Mucosa of descending colon (tissue), 3 donors: ENCODE results near the gene SLC35E4. TPM values are rescaled to one million over a fixed set of nuclear protein-coding genes. Genes with fewer than 3 reads are reported as not detected.
A peak's percentile ranks its signal among the peaks of the same experiment; 100 is the strongest.

Source experiments
- ATAC-seq: fragments of 200-7000 bp; cut with Tn5 transposase; one replicate; pipeline ENCODE4 v1.9.1; 2020; ENCODE audit warnings: mild to moderate bottlenecking, moderate library complexity
- DNase-seq, 3 donors: peaks; one replicate each; pipeline ENCODE4 v3.0.0-alpha.2; 2020
- H3K36me3 ChIP-seq: fragments of 200-600 bp; one replicate; pipeline ENCODE4 v1.8.0; 2021; ENCODE audit warnings: low read depth, mild to moderate bottlenecking
- H3K4me1 ChIP-seq: fragments of 200-600 bp; one replicate; pipeline ENCODE4 v1.8.0; 2021; ENCODE audit warnings: low read depth, mild to moderate bottlenecking
- H3K4me3 ChIP-seq: fragments of 200-600 bp; one replicate; pipeline ENCODE4 v1.8.0; 2021; ENCODE audit warnings: mild to moderate bottlenecking
- H3K9me3 ChIP-seq: fragments of 200-600 bp; one replicate; pipeline ENCODE4 v1.8.0; 2021; ENCODE audit warnings: mild to moderate bottlenecking
- CTCF ChIP-seq: fragments of 200-600 bp; IDR thresholded peaks from one replicate; pipeline ENCODE4 v1.8.0; 2022; ENCODE audit warnings: antibody characterized with exemption, mild to moderate bottlenecking
- intact Hi-C, 2 donors: fragments of 100-400 bp; cut with DNase I in 1 of 2; cut with micrococcal nuclease in 1 of 2; formaldehyde crosslinking; loops; one replicate each; pipeline versions ENCODE4 v1.11.0 to v1.11.1; 2022; cut with DNase I, micrococcal nuclease
- total RNA-seq, 3 donors: library from RNA; stranded (reverse); fragmentation: NEBNext Ultra II Directional in 2 of 3; extraction: Animal tissue kit (Norgen Biotek cat#: 25700) in 2 of 3; gene quantifications; one replicate each; pipeline versions ENCODE4 v1.2.1 to v1.2.4, GENCODE V29; 2021 to 2023
- donor health status: DM: no; HTN: no; CAD: no; lungs with moderate emphysema.
- donor health status: DM: no; HTN: no; CAD: no.
- donor health status: DM: no; HTN: yes; CAD: no.

The SLC35E4 gene
- total RNA-seq, 3 donors from 2014 or later: 5.0 to 8.5 (median 7.6) TPM

GRCh38 chr22:30667107-30667493 is 31.5 kb downstream of the SLC35E4 start:
- ATAC-seq (peak; percentile 74), DNase-seq (peak in 1 of 3 donors; percentile 81)
- intact Hi-C loops: no loop called here
- Histone ChIP-seq H3K36me3 (no peaks in the 10 kb centered on the region), H3K4me1 (peaks cover 16% of the 10 kb centered on the region), H3K9me3 (no peaks in the 10 kb centered on the region), H3K4me3 (peak overlapping the region; percentile 20)
- TF ChIP-seq CTCF: no peak

- no peaks in the 10 kb centered on the region for H3K9me3 ChIP-seq
- peaks cover 16% of the 10 kb centered on the region for H3K4me1 ChIP-seq
- peak; percentile 48 for TF ChIP-seq CTCF
- no peaks in the 10 kb centered on the region for H3K36me3 ChIP-seq
- peak; percentile 96 to 99 (median 97) for DNase-seq
- peak; percentile 91 for ATAC-seq
- intact Hi-C loops: no loop called here
- H3K4me3 ChIP-seq: peak within 1 kb of the TSS; percentile 20
Observed at GRCh38 chr22:30667494-30668385, 32.2 kb downstream of the SLC35E4 start, which contains the start of gene DUSP18. TSS of gene DUSP18 (minus strand) at chr22:30667875. CDS start at chr22:30664003, 3,872 bp downstream.

GRCh38 chr22:30668386-30668710 is 32.8 kb downstream of the SLC35E4 start:
- intact Hi-C loops: no loop called here
- ATAC-seq: no peak
- TF ChIP-seq CTCF: no peak
- Histone ChIP-seq H3K9me3 (no peaks in the 10 kb centered on the region), H3K4me3 (peak overlapping the region; percentile 20), H3K36me3 (no peaks in the 10 kb centered on the region), H3K4me1 (peaks cover 16% of the 10 kb centered on the region)
- peak in 1 of 3 donors; percentile 44 for DNase-seq

- intact Hi-C loops: no loop called here
- Histone ChIP-seq H3K9me3 (no peaks in the 10 kb centered on the region), H3K4me3 (no peak overlapping the region), H3K36me3 (no peaks in the 10 kb centered on the region), H3K4me1 (peaks cover 8% of the 10 kb centered on the region)
- no peak for TF ChIP-seq CTCF
- DNase-seq (no peak), ATAC-seq (no peak)
Observed at GRCh38 chr22:30671071-30671470, 35.5 kb downstream of the SLC35E4 start.

GRCh38 chr22:30673136-30673535 is 37.6 kb downstream of the SLC35E4 start:
- Histone ChIP-seq H3K4me3 (no peak overlapping the region), H3K36me3 (no peaks in the 10 kb centered on the region), H3K4me1 (no peaks in the 10 kb centered on the region), H3K9me3 (no peaks in the 10 kb centered on the region)
- no peak for TF ChIP-seq CTCF
- ATAC-seq: no peak
- DNase-seq: no peak
- intact Hi-C loops: no loop called here
